NCI-H748 (cell line): Measurements from ENCODE around the gene PPM1K.

Source experiments
- DNase-seq: peaks from one replicate; lab custom pipeline; 2025; ENCODE audit not compliant: unreplicated experiment; lab: John Stamatoyannopoulos, UW

The PPM1K gene

DNA sequence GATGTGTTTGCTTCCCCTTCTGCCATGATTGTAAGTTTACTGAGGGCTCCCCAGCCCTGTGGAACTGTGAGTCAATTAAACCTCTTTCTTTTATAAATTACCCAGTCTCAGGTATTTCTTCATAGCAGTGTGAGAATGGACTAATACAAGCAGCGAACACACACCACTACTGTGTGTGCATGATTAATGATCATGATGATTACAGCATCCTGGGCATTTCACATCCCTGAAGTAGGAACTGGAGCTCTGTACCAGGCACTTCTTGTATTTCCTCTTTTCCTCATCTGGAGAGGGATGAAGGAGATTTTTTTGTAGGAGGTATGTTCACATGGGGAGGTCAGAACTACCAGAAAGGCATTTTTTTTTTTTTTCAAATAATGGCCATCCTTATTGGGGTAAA is 60.8 kb downstream of the PPM1K start:
- DNase-seq, result no peak

DNA sequence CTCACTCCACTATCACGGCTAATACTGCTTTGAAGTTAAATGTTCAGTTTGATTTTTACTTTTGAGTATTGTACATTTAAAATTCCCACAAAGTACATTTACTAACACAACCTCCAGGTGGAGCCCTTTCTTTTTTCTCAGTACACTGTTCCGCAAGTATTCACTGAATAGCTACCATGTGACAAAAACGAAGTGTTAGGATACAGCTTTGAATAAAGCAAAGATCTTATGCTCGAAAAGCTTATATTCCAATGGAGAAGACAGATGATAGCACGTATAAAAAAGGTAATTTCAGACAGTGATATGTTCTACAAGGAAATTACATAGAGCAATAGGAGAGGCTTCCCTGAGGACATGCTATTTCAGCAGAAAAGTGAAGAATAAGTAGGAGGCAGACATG is 65.3 kb downstream of the PPM1K start:
- peak; percentile 35 for DNase-seq

GRCh38 chr4:88217169-88217568 is 67.2 kb downstream of the PPM1K start:
- DNase-seq, result no peak

DNA sequence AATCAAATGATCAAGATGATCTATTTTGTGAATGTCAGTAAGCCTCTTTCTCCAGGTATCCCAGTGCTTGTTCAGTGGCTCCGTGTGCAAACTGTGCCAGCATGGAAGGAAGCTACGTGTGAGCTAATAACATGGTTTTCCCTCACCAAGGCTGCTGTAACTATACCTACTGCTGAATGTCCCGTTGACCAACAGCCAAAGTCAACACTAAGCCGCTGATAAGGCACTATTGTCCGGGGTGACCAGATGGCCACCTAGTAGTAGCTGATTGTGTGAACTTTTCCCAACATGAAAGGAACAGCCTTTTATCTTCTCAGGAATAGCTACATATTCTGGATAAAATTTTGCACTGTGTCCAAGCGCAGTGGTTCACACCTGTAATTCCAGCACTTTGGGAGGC is 68.0 kb downstream of the PPM1K start:
- DNase-seq, result no peak

DNA sequence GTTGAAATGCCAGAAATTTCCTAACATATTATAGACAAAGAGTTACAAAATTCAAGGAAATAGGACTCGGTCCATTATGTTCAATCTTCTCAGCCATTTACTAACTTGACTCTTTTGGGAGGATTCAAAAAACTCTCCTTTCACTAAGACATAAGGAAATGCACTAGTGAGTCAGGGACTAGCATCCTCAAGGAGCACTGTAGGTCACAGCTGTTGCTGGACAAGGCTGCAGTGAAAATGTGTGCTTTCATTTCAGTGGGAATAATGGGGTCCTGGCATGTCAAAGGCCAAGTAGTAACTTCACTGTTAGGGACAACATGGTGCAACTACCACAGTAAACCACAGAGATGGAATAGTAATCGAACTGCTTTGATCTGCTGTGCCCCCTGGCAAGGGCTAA is 69.0 kb downstream of the PPM1K start:
- no peak for DNase-seq

DNA sequence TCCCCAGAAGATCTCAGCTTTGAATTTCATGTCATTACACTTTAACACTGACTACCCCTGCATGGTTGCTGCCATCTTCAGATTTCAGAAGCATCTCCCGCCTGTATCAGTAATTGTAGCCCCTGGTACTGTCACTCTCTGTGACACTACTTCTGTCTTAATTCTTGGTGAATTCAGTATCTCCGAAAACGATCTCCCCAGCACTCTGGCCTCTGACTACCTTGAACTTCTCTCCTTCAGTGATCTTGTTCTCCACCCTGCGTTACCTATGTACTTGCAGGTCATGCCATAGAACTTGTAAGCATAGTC is 72.2 kb downstream of the PPM1K start:
- no peak for DNase-seq

- peak; percentile 40 for DNase-seq
Observed at GRCh38 chr4:88211473-88212252, 72.7 kb downstream of the PPM1K start.

DNA sequence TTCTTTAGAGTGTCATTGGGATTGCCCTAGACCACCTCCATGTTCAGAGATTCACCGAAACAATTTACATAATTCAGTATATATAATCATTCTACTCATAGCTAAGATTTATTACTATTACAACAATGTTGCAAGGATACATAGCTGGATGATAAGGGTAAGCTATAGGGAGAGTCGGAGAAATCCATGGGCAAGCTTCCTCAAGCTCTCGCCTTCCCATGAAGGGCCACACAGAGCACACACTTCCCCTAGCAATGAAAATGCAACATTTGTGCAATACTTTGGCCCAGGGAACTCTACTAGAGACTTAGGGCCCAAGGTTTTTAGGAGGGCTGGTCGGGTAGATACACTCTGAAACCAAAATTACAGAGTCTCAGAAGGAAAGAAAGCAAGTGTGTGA is 76.2 kb downstream of the PPM1K start:
- DNase-seq, result no peak
